Astrocyte of the cerebellum (primary cell): ENCODE results near the gene WNK2.

Experiments
- DNase-seq: peaks from one replicate; pipeline ENCODE4 v3.0.0-alpha.2; 2011; ENCODE audit warnings: low read depth
- H3K4me3 ChIP-seq: 2 replicates; pipeline ENCODE4 v1.5.1; 2011; ENCODE audit warnings: mild to moderate bottlenecking, low read depth, low read length, moderate library complexity
- CTCF ChIP-seq: IDR thresholded peaks from 2 replicates; pipeline ENCODE4 v1.5.1; 2012; ENCODE audit warnings: low read length, low read depth, moderate library complexity, mild to moderate bottlenecking; ENCODE audit errors: missing control alignments
- in situ Hi-C: cut with HindIII; loops from 2 replicates; pipeline ENCODE4 v1.10.0; 2017; ENCODE audit warnings: low sequenced_read_pairs

WNK2 gene

DNA sequence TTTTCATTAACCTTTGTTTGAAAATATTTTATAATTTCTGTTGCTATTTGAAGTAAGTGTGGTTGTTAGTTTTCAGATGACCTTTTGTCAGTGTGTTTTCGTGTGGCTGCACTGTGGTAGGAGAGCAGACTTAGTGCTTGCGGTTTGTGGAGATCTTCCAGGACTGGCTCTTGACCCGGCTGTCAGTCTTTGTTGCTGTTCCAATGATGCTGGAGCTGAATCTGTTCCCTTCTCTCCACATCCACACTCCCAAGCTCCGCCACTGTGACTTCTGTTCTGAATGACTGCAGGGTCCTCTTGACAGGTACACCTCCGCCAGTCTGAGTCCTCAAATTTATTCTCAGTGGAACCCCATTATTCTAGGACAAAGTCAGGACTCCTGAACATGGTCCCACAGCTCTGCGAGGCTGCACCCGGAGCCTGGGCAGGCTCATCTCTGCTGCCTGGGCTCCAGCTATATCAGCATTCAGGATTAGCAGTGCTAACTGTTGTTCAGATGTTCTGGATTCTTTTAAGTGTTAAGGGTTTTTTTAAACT is 126.0 kb downstream of the WNK2 start:
- no peak for TF ChIP-seq CTCF
- in situ Hi-C loops = no loop called here
- DNase-seq = no peak
- H3K4me3 ChIP-seq = no peak overlapping the region

- in situ Hi-C loops = no loop called here
- DNase-seq = no peak
- no peak for TF ChIP-seq CTCF
- no peak overlapping the region for H3K4me3 ChIP-seq
These were observed 131.2 kb downstream of the WNK2 start for GRCh38 chr9:93315118-93315517.

- in situ Hi-C loops = no loop called here
- H3K4me3 ChIP-seq = no peak overlapping the region
- no peak for DNase-seq
- TF ChIP-seq CTCF = no peak
These were observed 132.0 kb downstream of the WNK2 start for GRCh38 chr9:93315960-93316359.

GRCh38 chr9:93316726-93317494 is 133.0 kb downstream of the WNK2 start:
- H3K4me3 ChIP-seq = no peak overlapping the region
- in situ Hi-C loops = no loop called here
- TF ChIP-seq CTCF = no peak
- DNase-seq = no peak

- TF ChIP-seq CTCF = no peak
- in situ Hi-C loops = no loop called here
- DNase-seq = no peak
- no peak overlapping the region for H3K4me3 ChIP-seq
These were observed 133.7 kb downstream of the WNK2 start for GRCh38 chr9:93317495-93318094.

DNA sequence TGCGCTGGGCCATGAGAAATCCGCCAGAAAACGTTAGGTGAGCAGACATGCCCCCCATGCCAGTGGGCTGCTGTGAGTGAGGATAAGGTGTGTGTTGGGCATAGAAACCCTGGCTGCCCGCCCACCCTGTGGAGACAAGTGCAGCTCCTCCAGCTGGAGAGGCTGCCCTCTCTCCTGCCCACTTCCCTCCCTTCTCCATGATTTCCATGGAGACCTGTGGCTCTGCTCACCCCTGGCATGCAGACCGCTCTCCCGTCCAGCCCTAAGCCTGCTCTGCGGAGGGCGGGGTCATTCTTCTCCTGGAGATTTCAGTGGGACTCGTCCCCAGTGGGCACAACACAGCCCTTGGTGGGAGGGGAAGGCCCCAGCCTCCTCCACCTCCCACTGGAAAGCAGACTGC is 134.5 kb downstream of the WNK2 start:
- H3K4me3 ChIP-seq = no peak overlapping the region
- TF ChIP-seq CTCF = no peak
- no peak for DNase-seq
- in situ Hi-C loops = no loop called here
